NCI-H446 (cell line): ENCODE results near the gene PDP2.

Experiments
- DNase-seq, 2 experiments: peaks; one replicate each; lab custom pipeline; 2025; lab: John Stamatoyannopoulos, UW

Gene PDP2

DNA sequence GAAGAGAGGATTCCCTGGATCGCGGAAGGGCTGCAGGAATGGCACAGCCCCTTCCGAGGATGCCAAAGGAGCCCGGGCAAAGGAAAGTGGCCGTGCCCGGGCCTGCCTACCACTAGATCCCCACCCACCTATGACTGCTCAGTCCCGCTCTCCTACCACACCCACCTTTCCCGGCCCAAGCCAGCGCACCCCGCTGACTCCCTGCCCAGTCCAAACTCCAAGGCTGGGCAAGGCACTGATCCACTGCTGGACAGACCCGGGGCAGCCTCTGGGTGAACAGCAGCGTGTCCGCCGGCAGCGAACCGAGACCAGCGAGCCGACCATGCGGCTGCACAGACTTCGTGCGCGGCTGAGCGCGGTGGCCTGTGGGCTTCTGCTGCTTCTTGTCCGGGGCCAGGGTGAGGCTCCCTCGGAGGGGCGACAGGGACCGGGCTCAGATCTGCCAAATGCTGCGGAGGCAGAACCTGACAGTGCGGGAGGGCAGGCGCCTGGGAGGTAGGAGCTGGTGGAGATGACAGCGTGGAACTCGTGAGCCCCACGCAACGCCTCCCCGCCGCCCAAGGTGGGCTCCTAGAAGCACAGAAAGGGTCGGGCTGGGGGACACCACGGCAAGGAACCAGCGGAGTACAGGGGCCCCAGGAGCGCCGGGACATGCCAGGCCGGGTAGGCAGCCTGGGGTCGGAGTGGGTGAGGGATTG lies 55.1 kb downstream of the PDP2 start, which contains the start of gene CES2:
Gene CES2 (plus strand): TSS at position 203 of the 698 bp plus-strand sequence. CDS start 120 bp downstream, at position 323.
- DNase-seq = no peak

DNA sequence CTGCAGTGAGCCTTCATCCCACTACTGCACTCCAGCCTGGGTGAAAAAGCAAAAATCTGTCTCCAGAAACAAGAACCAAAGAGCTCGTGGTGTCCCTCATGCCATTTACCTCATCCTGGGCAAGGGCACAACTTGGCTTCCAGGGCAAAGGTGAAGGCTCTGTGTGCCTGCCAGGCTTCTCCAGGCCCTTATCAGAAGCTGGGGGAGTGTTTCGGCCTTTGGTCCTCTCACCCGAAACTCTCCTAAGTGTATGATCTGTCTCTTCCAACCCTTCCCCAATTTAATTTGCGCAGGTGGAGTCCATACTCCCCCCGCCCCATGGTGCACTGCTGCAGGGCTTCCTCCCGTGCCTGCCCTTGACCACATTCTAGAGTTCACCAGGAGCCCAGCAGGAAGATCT lies 56.1 kb downstream of the PDP2 start:
- no peak for DNase-seq

DNA sequence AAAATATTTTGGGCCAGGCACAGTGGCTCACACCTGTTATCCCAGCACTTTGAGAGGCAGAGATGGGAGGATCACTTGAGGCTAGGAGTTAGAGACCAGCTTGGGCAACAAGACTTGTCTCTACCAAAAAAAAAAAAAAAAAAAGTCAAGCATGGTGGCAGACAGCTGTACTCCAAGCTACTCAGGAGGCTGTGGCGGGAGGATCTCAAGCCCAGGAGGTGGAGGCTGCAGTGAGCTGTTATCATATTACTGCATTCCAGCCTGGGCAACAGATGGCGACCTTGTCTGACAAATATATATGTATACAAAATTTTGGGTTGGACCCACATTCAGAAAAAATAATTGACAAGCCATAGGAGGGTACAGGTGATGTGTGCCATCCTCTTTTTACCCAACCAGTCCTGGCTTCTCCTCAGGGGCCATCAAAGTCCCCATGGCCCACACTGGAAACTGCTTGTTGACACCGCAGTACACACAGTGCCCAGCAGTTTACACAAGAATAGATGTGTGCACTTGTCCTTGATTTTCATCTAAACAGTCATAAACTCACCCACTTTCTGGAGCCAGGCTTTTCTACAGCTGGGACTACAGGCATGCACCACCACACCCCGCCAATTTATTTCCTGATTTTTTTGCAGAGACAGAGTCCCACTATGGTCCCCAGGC lies 56.7 kb downstream of the PDP2 start:
- no peak for DNase-seq

DNA sequence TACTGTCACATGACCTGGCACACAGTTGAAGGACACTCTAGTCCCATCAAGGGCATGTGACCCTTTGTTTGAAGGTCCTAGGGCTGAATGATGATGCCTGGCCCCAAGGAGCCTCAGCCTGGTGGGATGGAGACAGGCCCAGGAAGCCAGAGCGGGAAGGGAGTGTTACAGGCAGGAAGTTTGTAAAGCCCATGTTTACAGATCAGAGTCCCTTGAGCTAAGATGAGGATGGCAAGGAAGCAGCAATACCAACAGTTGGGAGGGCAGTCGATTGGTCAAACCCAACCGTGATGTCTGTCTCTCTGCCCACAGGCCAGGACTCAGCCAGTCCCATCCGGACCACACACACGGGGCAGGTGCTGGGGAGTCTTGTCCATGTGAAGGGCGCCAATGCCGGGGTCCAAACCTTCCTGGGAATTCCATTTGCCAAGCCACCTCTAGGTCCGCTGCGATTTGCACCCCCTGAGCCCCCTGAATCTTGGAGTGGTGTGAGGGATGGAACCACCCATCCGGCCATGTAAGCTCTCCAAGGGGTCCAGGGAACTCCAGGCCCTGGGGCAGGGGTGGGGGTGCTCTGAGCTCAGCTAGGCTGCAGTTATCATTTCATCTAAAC lies 57.5 kb downstream of the PDP2 start:
- DNase-seq = no peak

DNA sequence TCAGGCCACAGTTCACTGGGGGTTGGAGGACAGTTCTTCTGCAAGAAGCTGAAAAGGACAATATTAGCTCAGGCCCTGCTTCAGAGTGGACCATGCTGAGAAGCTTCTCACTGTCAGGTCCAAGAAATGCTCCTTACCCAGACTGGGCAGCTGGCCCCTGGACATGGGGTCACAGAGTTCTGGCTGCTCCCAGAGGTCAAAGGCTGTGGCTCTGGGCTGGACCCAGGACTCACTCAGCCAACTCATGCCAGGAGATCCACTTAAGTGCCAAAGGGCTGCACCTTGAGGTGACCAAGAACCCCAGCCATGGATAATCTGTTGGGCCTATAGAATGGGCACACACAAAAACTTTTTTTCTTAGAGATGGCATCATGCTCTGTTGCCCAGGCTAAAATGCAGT lies 59.1 kb downstream of the PDP2 start:
- DNase-seq = no peak

DNA sequence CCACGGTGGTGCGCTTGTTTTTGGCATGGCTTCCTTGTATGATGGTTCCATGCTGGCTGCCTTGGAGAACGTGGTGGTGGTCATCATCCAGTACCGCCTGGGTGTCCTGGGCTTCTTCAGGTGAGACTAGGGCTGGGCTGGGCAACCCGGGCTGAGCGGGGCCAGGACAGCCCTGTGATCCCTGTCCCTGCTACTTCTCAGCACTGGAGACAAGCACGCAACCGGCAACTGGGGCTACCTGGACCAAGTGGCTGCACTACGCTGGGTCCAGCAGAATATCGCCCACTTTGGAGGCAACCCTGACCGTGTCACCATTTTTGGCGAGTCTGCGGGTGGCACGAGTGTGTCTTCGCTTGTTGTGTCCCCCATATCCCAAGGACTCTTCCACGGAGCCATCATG lies 59.9 kb downstream of the PDP2 start:
- DNase-seq = no peak
